IMR-90 (cell line): ENCODE data around the gene WBP11. TPM values are rescaled to one million over a fixed set of nuclear protein-coding genes. Genes with fewer than 3 reads are reported as not detected.

Source experiments
- ATAC-seq: fragments of 200-7000 bp; cut with Tn5 transposase; 2 replicates; pipeline ENCODE4 v1.9.1; 2020; ENCODE audit warnings: low read depth, mild to moderate bottlenecking, moderate library complexity
- BruUV-seq: library from RNA; stranded (reverse); fragments of 400-500 nt; replicated peaks from 2 replicates; lab custom pipeline; 2021; lab: Mats Ljungman, UMichigan
- CTCF ChIA-PET: fragments of 300-600 bp; formaldehyde crosslinking; extraction: SDS; loops from one replicate; lab custom pipeline; 2021; ENCODE audit warnings: antibody characterized with exemption; lab: Yijun Ruan, JAX
- POLR2A ChIA-PET: fragments of 300-600 bp; sonication (Branson Sonifier 250); formaldehyde crosslinking; loops from one replicate; lab custom pipeline; 2022; ENCODE audit warnings: antibody characterized with exemption; ENCODE audit not compliant: unreplicated experiment; lab: Charles Lee
- DNase-seq: peaks from one replicate; pipeline ENCODE4 v3.0.0; 2013
- H2AFZ ChIP-seq: replicated peaks from 2 replicates; pipeline ENCODE3; 2013; ENCODE audit warnings: low read length, mild to moderate bottlenecking; ENCODE audit not compliant: poor library complexity
- H2AK5ac ChIP-seq: 2 replicates; pipeline ENCODE4 v1.6.1; 2013; ENCODE audit warnings: low read depth, low read length, inconsistent platforms
- H2AK9ac ChIP-seq: replicated peaks from 2 replicates; pipeline ENCODE3; 2013; ENCODE audit warnings: mild to moderate bottlenecking, low read depth, low read length, moderate library complexity; ENCODE audit not compliant: poor library complexity
- H2BK120ac ChIP-seq: 2 replicates; pipeline ENCODE4 v1.6.1; 2013; ENCODE audit warnings: low read depth, low read length, inconsistent platforms
- H2BK15ac ChIP-seq: 3 replicates; pipeline ENCODE4 v1.6.1; 2013; ENCODE audit warnings: low read depth, low read length, inconsistent platforms
- H2BK20ac ChIP-seq: 2 replicates; pipeline ENCODE4 v1.6.1; 2013; ENCODE audit warnings: low read depth, mild to moderate bottlenecking, inconsistent platforms, low read length, moderate library complexity
- H2BK5ac ChIP-seq: 2 replicates; pipeline ENCODE4 v1.6.1; 2013; ENCODE audit warnings: mild to moderate bottlenecking, low read depth, low read length, inconsistent platforms; ENCODE audit not compliant: poor library complexity, severe bottlenecking
- H3K14ac ChIP-seq: replicated peaks from 2 replicates; pipeline ENCODE4 v1.6.1; 2013; ENCODE audit warnings: low read depth, low read length, inconsistent platforms
- H3K18ac ChIP-seq: 2 replicates; pipeline ENCODE4 v1.6.1; 2013; ENCODE audit warnings: low read depth, low read length, control low read depth
- H3K23ac ChIP-seq: 2 replicates; pipeline ENCODE4 v1.6.1; 2013; ENCODE audit warnings: low read depth, low read length, inconsistent platforms
- H3K27ac ChIP-seq: 2 replicates; pipeline ENCODE4 v1.5.1; 2013; ENCODE audit warnings: mild to moderate bottlenecking, control low read depth, low read length; ENCODE audit not compliant: insufficient read depth
- H3K27me3 ChIP-seq: 2 replicates; pipeline ENCODE4 v1.6.1; 2013; ENCODE audit warnings: low read length; ENCODE audit not compliant: control insufficient read depth, insufficient read depth
- H3K36me3 ChIP-seq: 2 replicates; pipeline ENCODE4 v1.6.1; 2013; ENCODE audit warnings: low read length, mixed read lengths; ENCODE audit not compliant: control insufficient read depth, insufficient read depth
- H3K4ac ChIP-seq: 2 replicates; pipeline ENCODE4 v1.6.1; 2013; ENCODE audit warnings: low read depth, low read length, inconsistent platforms
- H3K4me1 ChIP-seq: 2 replicates; pipeline ENCODE4 v1.6.1; 2013; ENCODE audit warnings: low read length, mixed read lengths; ENCODE audit not compliant: control insufficient read depth, insufficient read depth
- H3K4me2 ChIP-seq: 2 replicates; pipeline ENCODE4 v1.6.1; 2013; ENCODE audit warnings: low read depth, mild to moderate bottlenecking, control low read depth, low read length, moderate library complexity
- H3K4me3 ChIP-seq: 2 replicates; pipeline ENCODE4 v1.5.1; 2013; ENCODE audit warnings: low read depth, mild to moderate bottlenecking, control low read depth, low read length, moderate library complexity; ENCODE audit not compliant: insufficient read depth
- H3K56ac ChIP-seq: 2 replicates; pipeline ENCODE4 v1.6.1; 2013; ENCODE audit warnings: low read length, inconsistent platforms; ENCODE audit not compliant: insufficient read depth; ENCODE audit errors: extremely low read depth
- H3K79me1 ChIP-seq, 2 experiments: 2 replicates each; pipeline ENCODE4 v1.6.1; 2013; ENCODE audit warnings: low read length in 2 of 2, inconsistent platforms in 1 of 2, low read depth in 1 of 2
- H3K9ac ChIP-seq: 2 replicates; pipeline ENCODE4 v1.6.1; 2013; ENCODE audit warnings: low read depth, low read length, control low read depth
- H3K9me1 ChIP-seq: 2 replicates; pipeline ENCODE4 v1.6.1; 2013; ENCODE audit warnings: low read length, inconsistent platforms; ENCODE audit not compliant: insufficient read depth
- H3K9me3 ChIP-seq: 2 replicates; pipeline ENCODE4 v1.6.1; 2013; ENCODE audit warnings: low read length; ENCODE audit not compliant: control insufficient read depth, insufficient read depth
- H4K20me1 ChIP-seq: 2 replicates; pipeline ENCODE4 v1.6.1; 2013; ENCODE audit warnings: low read length, inconsistent platforms; ENCODE audit not compliant: insufficient read depth
- H4K5ac ChIP-seq: 2 replicates; pipeline ENCODE4 v1.6.1; 2013; ENCODE audit warnings: mild to moderate bottlenecking, low read depth, low read length, control low read depth
- H4K8ac ChIP-seq, 2 experiments: 2 replicates each; pipeline ENCODE4 v1.6.1; 2013; ENCODE audit warnings: low read depth in 2 of 2, low read length in 2 of 2, control low read depth in 1 of 2, inconsistent platforms in 1 of 2
- H4K91ac ChIP-seq: 2 replicates; pipeline ENCODE4 v1.6.1; 2013; ENCODE audit warnings: low read depth, low read length, inconsistent platforms; ENCODE audit not compliant: insufficient read depth
- CTCF ChIP-seq: conservative IDR thresholded peaks from 2 replicates; pipeline ENCODE4 v1.5.1; 2012; ENCODE audit warnings: mild to moderate bottlenecking, low read depth, low read length, improper control_type of control experiment
- MAFK ChIP-seq: IDR thresholded peaks from 2 replicates; pipeline ENCODE4 v1.6.1; 2012; ENCODE audit warnings: low read depth, low read length, improper control_type of control experiment
- RAD21 ChIP-seq: IDR thresholded peaks from 2 replicates; pipeline ENCODE4 v1.6.1; 2012; ENCODE audit warnings: low read length, improper control_type of control experiment
- RFX5 ChIP-seq: IDR thresholded peaks from 2 replicates; pipeline ENCODE4 v1.8.0; 2012; ENCODE audit warnings: low read depth, mild to moderate bottlenecking, low read length, moderate library complexity
- SMC3 ChIP-seq: fragments of 150-350 bp; IDR thresholded peaks from 2 replicates; pipeline ENCODE4 v1.6.1; 2016; ENCODE audit warnings: low read depth, mild to moderate bottlenecking, antibody characterized with exemption, low read length, moderate library complexity
- WGBS, 2 experiments: methylation state at CpG; one replicate each; pipeline versions ENCODE4 v1.1.5 to v1.1.7; 2013; ENCODE audit warnings: missing lambda C conversion rate in 2 of 2; ENCODE audit not compliant: insufficient read length in 1 of 2; ENCODE audit errors: extremely low coverage in 2 of 2; 5-methylcytosine and 5-hydroxymethylcytosine counted together
- dilution Hi-C: fragments of 300-500 bp; cut with HindIII; formaldehyde crosslinking; loops from one replicate; pipeline ENCODE4 v1.14.3; 2018; ENCODE audit warnings: low sequenced_read_pairs; ENCODE audit not compliant: unreplicated experiment
- in situ Hi-C: fragments of 300-500 bp; cut with MboI; formaldehyde crosslinking; loops from 3 replicates; pipeline ENCODE4 v1.14.3; 2019; ENCODE audit warnings: low sequenced_read_pairs, inconsistent platforms, mixed read lengths
- intact Hi-C: fragments of 100-400 bp; cut with micrococcal nuclease; formaldehyde crosslinking; loops from 2 replicates; pipeline ENCODE4 v1.10.0; 2022
- polyA plus RNA-seq, 3 experiments: library from polyadenylated mRNA; depleted of rRNA; stranded (reverse); fragments of >200 nt; gene quantifications; 2 replicates each; pipeline ENCODE4 v1.2.3, GENCODE V29; 2012; ENCODE audit warnings: low replicate concordance in 1 of 3
- total RNA-seq: library from RNA; depleted of rRNA; stranded (reverse); fragments of >200 nt; gene quantifications from 2 replicates; pipeline ENCODE4 v1.2.3, GENCODE V29; 2012

WBP11 gene
- total and polyA plus RNA-seq, 2 of the 4 experiments (the other 2 are of a cell fraction) = 2.5 to 18.3 TPM

GRCh38 chr12:14845350-14845750 lies 42.1 kb upstream of the WBP11 start:
- no peak overlapping the region for H3K4me3 ChIP-seq
- H3K9me1 ChIP-seq = no peaks in the 10 kb centered on the region; the same call in 1 of the 2 replicates
- ChIA-PET CTCF (interaction anchor here (0.6 to 1.5 kb wide), 5 partner anchors 8 to 376 kb away, joined by 3 to 13 read pairs (median 3); partner anchors contain the start of gene SMCO3), POLR2A (interaction anchor here (1.0 kb wide), 1 partner anchor 149 kb away, joined by 4 read pairs; no protein-coding TSS in a partner anchor)
- H3K23ac ChIP-seq = no peak overlapping the region
- H3K4ac ChIP-seq = no peak overlapping the region; the same call in 1 of the 2 replicates
- WGBS, 2 experiments = 0% methylated on average over 1 of the region's 3 CpGs; no CpG with 5 or more reads in 1 of the 2 experiments
- H2BK120ac ChIP-seq = peak overlapping the region; percentile 80; the same call in 1 of the 2 replicates
- no peaks in the 10 kb centered on the region for H3K79me1 ChIP-seq
- H3K4me1 ChIP-seq = peaks cover 3% of the 10 kb centered on the region; the same call in 1 of the 2 replicates
- peak overlapping the region; percentile 67; the same call in 1 of the 2 replicates for H3K18ac ChIP-seq
- no TSS peak for BruUV-seq
- H3K4me2 ChIP-seq = peak overlapping the region; percentile 23; the same call in 1 of the 2 replicates
- no peaks in the 10 kb centered on the region for H3K9me3 ChIP-seq
- DNase-seq = peak; percentile 65
- no peak overlapping the region for H2AFZ ChIP-seq
- intact Hi-C loops (loop anchor here (1.0 to 10.0 kb wide), 6 partner anchors 122 to 422 kb away; partner anchors contain the start of gene RERG), dilution Hi-C loops (no loop called here), in situ Hi-C loops (no loop called here)
- H3K9ac ChIP-seq = peak overlapping the region; percentile 62
- TF ChIP-seq CTCF (peak; percentile 85), MAFK (no peak), RAD21 (peak; percentile 81), SMC3 (peak; percentile 92), RFX5 (no peak)
- H3K27ac ChIP-seq = no peak overlapping the region; the same call in 1 of the 2 replicates
- H2BK20ac ChIP-seq = peak overlapping the region; percentile 69
- no peak overlapping the region for H2AK5ac ChIP-seq
- no peaks in the 10 kb centered on the region for H3K36me3 ChIP-seq
- H4K91ac ChIP-seq = peak overlapping the region; percentile 20; the same call in 1 of the 2 replicates
- H3K27me3 ChIP-seq = no peaks in the 10 kb centered on the region
- no peak overlapping the region; the same call in 1 of the 2 replicates for H3K56ac ChIP-seq
- H4K20me1 ChIP-seq = no peaks in the 10 kb centered on the region
- peak overlapping the region; percentile 76 for H4K5ac ChIP-seq
- H2BK5ac ChIP-seq = no peak overlapping the region
- peak; percentile 77 for ATAC-seq
- no peak overlapping the region; a peak in 1 of 4 replicates for H4K8ac ChIP-seq
- H3K14ac ChIP-seq = no peak overlapping the region
- H2BK15ac ChIP-seq = 0 out of 3 replicates have a peak overlapping the region, but pooled peaks have one; percentile 43
- H2AK9ac ChIP-seq = no peak overlapping the region
